22Rv1 (cell line): ENCODE results near the gene HIC1.

Source experiments
- CTCF ChIP-seq: fragments of 450-650 bp; IDR thresholded peaks from 2 replicates; pipeline ENCODE4 v1.5.1; 2017; ENCODE audit warnings: mild to moderate bottlenecking
- ZFX ChIP-seq: fragments of 450-650 bp; IDR thresholded peaks from 2 replicates; pipeline ENCODE4 v1.6.1; 2017; ENCODE audit warnings: antibody characterized with exemption, borderline replicate concordance

DNA sequence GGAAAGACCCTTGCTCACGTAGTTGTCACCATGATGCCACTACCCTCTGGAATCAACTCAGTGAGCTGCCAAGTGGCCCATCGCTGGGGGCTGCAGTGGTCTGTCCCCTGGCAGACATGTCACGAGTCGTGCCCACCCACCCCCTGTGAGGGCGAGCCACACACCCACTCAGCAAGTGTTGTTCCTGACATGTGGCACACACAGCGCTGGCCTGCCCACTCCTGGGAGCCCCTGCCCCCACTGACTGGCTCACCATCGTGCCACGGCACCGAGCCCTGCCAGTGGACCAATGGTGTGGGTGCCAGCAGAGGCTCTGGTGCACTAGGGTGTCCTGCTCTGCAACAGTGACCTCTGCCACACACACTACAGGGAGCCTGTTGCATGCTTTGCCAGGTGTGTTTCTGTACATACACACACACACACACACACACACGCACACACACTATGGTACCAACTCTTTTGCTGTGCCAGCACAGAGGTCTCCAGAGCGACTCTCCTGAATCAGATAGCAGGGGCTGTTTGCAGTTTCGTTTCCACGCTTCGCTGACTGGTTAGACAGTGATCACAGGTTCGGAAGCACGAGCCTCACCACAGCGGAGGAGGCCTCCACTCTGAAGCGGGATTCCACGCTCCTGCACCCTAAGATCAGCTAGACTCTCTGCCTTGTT, 37.5 kb upstream of the HIC1 start:
- TF ChIP-seq CTCF (no peak), ZFX (no peak)
